ENCODE data around the gene SGPP1.
"Not testable (repeated sequence)": the region's sequence is repeated elsewhere in the genome, so short reads cannot be mapped to it uniquely, and the experiment has no call there.

SGPP1 gene

GRCh38 chr14:63638493-63638892 is 89.4 kb downstream of the SGPP1 start:
- no peak for DNase-seq (ENCODE audit: low read depth in 2 of 2)

DNA sequence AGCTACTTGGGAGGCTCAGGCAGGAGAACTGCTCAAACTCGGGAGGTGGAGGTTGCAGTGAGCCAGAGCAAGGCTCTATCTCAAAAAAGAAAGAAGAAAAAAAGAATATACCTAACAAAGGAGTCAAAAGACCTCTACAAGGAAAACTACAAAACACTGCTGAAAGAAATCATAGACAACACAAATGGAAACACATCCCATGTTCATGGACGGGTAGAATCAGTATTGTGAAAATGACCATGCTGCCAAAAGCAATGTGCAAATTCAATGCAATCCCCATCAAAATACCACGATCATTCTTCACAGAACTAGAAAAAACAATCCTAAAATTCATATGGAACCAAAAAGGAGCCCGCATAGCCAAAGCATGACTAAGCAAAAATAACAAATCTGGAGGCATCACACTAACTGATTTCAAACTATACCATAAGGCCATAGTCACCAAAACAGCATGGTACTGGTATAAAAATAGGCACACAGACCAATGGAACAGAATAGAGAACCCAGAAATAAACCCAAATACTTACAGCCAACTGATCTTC is 91.7 kb downstream of the SGPP1 start:
- not testable (repeated sequence) for DNase-seq (ENCODE audit: low read depth in 2 of 2)
